Measurements from ENCODE around the gene POLR2E. TPM values are rescaled to one million over a fixed set of nuclear protein-coding genes. Genes with fewer than 3 reads are reported as not detected.

Gene POLR2E
- total and polyA plus RNA-seq, 2 experiments from 2014 or later, result 257 to 286 TPM

DNA sequence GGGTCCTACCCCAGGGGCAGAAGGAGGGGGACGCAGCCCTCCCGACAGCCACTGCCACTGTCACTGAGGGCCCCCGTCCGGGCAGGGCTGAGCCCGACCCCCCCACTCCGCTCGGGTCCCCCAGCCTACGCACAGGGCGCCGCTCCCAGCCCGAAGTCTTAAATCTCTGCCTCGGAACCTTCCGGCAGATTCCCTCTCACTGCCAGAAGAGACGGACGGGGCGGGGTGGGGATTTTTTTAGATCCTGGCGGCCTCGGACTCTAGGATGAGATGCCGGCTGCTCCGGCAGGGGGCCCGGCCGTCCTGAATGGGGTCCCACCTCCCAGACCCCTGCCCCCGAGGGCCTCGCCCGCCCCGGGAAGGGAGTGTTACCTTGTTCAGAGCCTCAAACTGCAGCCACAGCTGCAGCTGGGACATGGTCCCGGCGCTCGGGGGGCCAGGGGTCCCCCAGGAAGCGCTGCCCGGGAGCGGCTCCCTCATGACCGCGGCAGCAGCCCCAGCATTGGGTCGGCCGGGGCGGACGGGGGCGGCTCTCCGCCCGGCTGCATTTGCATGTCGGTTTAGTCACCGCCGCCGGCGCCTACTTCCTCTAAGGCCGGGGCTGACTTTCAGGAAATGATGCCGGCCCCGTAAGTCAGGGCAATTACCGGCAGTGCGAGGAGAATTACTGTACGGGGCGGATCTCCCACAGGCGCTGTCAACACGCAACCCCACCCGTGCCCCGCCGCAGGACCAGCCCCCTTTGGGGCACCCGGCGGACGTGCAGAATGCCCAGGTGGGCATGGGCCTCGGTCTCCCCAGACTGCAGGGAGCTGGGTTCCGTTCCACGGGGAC, 36.8 kb upstream of the POLR2E start:
- Histone ChIP-seq H3K9me2 (ENCODE audit: insufficient read depth) (no peaks in the 10 kb centered on the region), H3K27ac (ENCODE audit: low read depth) (peak overlapping the region; percentile 59; the same call in 1 of the 2 replicates), H3F3A (replicated peaks; ENCODE audit: low read depth) (no peaks in the 10 kb centered on the region; the same call in 1 of the 2 replicates), H3K27me3 (ENCODE audit: insufficient read depth) (no peaks in the 10 kb centered on the region), H3K4me2 (peak overlapping the region; percentile 75), H2AFZ (no peak overlapping the region), H3K36me3 (ENCODE audit: insufficient read depth) (no peaks in the 10 kb centered on the region), H4K20me1 (replicated peaks; ENCODE audit: insufficient read depth) (no peaks in the 10 kb centered on the region), H3K4me3 (peak overlapping the region; percentile 43; the same call in 1 of the 2 replicates), H3K79me2 (replicated peaks; ENCODE audit: insufficient read depth) (no peaks in the 10 kb centered on the region), H3K4me1 (ENCODE audit: insufficient read depth) (0 out of 2 replicates have a peak, but pooled peaks cover 3% of the 10 kb centered on the region)
- Mint-ChIP-seq H3K36me3 (ENCODE audit: low read depth) (no peaks in the 10 kb centered on the region; the same call in 2 of the 3 replicates), H3K4me3 (peak overlapping the region; percentile 38; the same call in 1 of the 3 replicates), H3K27me3 (ENCODE audit: insufficient read depth, low read depth, poor library complexity) (peaks cover 10% of the 10 kb centered on the region), H3K9me3 (no peaks in the 10 kb centered on the region), H3K27ac (no peak overlapping the region), H3K4me1 (peaks cover 6% of the 10 kb centered on the region)
- DNase-seq (ENCODE audit: low spot score), result peak; percentile 89
- TF ChIP-seq, protein P1, sequence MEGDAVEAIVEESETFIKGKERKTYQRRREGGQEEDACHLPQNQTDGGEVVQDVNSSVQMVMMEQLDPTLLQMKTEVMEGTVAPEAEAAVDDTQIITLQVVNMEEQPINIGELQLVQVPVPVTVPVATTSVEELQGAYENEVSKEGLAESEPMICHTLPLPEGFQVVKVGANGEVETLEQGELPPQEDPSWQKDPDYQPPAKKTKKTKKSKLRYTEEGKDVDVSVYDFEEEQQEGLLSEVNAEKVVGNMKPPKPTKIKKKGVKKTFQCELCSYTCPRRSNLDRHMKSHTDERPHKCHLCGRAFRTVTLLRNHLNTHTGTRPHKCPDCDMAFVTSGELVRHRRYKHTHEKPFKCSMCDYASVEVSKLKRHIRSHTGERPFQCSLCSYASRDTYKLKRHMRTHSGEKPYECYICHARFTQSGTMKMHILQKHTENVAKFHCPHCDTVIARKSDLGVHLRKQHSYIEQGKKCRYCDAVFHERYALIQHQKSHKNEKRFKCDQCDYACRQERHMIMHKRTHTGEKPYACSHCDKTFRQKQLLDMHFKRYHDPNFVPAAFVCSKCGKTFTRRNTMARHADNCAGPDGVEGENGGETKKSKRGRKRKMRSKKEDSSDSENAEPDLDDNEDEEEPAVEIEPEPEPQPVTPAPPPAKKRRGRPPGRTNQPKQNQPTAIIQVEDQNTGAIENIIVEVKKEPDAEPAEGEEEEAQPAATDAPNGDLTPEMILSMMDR (conservative IDR thresholded peaks at IDR 0.05; ENCODE audit: low read depth in 2 of 2), result no peak
- TF ChIP-seq, protein P2, sequence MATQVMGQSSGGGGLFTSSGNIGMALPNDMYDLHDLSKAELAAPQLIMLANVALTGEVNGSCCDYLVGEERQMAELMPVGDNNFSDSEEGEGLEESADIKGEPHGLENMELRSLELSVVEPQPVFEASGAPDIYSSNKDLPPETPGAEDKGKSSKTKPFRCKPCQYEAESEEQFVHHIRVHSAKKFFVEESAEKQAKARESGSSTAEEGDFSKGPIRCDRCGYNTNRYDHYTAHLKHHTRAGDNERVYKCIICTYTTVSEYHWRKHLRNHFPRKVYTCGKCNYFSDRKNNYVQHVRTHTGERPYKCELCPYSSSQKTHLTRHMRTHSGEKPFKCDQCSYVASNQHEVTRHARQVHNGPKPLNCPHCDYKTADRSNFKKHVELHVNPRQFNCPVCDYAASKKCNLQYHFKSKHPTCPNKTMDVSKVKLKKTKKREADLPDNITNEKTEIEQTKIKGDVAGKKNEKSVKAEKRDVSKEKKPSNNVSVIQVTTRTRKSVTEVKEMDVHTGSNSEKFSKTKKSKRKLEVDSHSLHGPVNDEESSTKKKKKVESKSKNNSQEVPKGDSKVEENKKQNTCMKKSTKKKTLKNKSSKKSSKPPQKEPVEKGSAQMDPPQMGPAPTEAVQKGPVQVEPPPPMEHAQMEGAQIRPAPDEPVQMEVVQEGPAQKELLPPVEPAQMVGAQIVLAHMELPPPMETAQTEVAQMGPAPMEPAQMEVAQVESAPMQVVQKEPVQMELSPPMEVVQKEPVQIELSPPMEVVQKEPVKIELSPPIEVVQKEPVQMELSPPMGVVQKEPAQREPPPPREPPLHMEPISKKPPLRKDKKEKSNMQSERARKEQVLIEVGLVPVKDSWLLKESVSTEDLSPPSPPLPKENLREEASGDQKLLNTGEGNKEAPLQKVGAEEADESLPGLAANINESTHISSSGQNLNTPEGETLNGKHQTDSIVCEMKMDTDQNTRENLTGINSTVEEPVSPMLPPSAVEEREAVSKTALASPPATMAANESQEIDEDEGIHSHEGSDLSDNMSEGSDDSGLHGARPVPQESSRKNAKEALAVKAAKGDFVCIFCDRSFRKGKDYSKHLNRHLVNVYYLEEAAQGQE (IDR thresholded peaks at IDR 0.05; ENCODE audit: unreplicated experiment), result no peak
- no peak for TF ChIP-seq POLR2AphosphoS5 (IDR thresholded peaks at IDR 0.05; ENCODE audit: low read depth)
- TF ChIP-seq, protein P3, sequence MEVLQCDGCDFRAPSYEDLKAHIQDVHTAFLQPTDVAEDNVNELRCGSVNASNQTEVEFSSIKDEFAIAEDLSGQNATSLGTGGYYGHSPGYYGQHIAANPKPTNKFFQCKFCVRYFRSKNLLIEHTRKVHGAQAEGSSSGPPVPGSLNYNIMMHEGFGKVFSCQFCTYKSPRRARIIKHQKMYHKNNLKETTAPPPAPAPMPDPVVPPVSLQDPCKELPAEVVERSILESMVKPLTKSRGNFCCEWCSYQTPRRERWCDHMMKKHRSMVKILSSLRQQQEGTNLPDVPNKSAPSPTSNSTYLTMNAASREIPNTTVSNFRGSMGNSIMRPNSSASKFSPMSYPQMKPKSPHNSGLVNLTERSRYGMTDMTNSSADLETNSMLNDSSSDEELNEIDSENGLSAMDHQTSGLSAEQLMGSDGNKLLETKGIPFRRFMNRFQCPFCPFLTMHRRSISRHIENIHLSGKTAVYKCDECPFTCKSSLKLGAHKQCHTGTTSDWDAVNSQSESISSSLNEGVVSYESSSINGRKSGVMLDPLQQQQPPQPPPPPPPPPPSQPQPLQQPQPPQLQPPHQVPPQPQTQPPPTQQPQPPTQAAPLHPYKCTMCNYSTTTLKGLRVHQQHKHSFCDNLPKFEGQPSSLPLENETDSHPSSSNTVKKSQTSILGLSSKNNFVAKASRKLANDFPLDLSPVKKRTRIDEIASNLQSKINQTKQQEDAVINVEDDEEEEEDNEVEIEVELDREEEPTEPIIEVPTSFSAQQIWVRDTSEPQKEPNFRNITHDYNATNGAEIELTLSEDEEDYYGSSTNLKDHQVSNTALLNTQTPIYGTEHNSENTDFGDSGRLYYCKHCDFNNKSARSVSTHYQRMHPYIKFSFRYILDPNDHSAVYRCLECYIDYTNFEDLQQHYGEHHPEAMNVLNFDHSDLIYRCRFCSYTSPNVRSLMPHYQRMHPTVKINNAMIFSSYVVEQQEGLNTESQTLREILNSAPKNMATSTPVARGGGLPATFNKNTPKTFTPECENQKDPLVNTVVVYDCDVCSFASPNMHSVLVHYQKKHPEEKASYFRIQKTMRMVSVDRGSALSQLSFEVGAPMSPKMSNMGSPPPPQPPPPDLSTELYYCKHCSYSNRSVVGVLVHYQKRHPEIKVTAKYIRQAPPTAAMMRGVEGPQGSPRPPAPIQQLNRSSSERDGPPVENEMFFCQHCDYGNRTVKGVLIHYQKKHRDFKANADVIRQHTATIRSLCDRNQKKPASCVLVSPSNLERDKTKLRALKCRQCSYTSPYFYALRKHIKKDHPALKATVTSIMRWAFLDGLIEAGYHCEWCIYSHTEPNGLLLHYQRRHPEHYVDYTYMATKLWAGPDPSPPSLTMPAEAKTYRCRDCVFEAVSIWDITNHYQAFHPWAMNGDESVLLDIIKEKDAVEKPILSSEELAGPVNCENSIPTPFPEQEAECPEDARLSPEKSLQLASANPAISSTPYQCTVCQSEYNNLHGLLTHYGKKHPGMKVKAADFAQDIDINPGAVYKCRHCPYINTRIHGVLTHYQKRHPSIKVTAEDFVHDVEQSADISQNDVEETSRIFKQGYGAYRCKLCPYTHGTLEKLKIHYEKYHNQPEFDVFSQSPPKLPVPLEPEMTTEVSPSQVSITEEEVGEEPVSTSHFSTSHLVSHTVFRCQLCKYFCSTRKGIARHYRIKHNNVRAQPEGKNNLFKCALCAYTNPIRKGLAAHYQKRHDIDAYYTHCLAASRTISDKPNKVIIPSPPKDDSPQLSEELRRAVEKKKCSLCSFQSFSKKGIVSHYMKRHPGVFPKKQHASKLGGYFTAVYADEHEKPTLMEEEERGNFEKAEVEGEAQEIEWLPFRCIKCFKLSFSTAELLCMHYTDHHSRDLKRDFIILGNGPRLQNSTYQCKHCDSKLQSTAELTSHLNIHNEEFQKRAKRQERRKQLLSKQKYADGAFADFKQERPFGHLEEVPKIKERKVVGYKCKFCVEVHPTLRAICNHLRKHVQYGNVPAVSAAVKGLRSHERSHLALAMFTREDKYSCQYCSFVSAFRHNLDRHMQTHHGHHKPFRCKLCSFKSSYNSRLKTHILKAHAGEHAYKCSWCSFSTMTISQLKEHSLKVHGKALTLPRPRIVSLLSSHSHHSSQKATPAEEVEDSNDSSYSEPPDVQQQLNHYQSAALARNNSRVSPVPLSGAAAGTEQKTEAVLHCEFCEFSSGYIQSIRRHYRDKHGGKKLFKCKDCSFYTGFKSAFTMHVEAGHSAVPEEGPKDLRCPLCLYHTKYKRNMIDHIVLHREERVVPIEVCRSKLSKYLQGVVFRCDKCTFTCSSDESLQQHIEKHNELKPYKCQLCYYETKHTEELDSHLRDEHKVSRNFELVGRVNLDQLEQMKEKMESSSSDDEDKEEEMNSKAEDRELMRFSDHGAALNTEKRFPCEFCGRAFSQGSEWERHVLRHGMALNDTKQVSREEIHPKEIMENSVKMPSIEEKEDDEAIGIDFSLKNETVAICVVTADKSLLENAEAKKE (CRISPR knock-in tag; IDR thresholded peaks at IDR 0.05), result no peak
- ATAC-seq, result peak; percentile 63
